K562 (cell line): ENCODE data around the gene CNTN4. TPM values are rescaled to one million over a fixed set of nuclear protein-coding genes. Genes with fewer than 3 reads are reported as not detected.

Source experiments
- ATAC-seq: fragments of 200-7000 bp; cut with Tn5 transposase; 3 replicates; pipeline ENCODE4 v1.9.1; 2020; ENCODE audit warnings: moderate library complexity
- BruUV-seq: library from RNA; stranded (reverse); fragments of 400-500 nt; replicated peaks from 2 replicates; lab custom pipeline; 2021; lab: Mats Ljungman, UMichigan
- CTCF ChIA-PET: fragments of 300-600 bp; formaldehyde crosslinking; extraction: SDS; loops from one replicate; lab custom pipeline; 2021; ENCODE audit warnings: low intra/inter-chr PET ratio; lab: Yijun Ruan, JAX
- POLR2A ChIA-PET: fragments of 300-600, 350-650 bp; sonication (Branson Sonifier 250); formaldehyde crosslinking; extraction: SDS; loops from one replicate; lab custom pipeline; 2021; ENCODE audit warnings: antibody characterized with exemption, inconsistent platforms; lab: Yijun Ruan, JAX
- DNase-seq, 4 experiments: peaks; one replicate each; pipeline versions ENCODE4 v3.0.0 to v3.0.0-alpha.2; 2011 to 2018; ENCODE audit warnings: low spot score in 3 of 4, mixed read lengths in 3 of 4; ENCODE audit errors: extremely low read depth in 1 of 4
- FAIRE-seq: peaks from 2 replicates; lab custom pipeline; 2011; peaks lifted over from hg19 to GRCh38; lab: Jason Lieb, UNC
- H2AFZ ChIP-seq: 2 replicates; pipeline ENCODE4 v1.6.0; 2011; ENCODE audit warnings: low read depth, low read length, control low read depth, inconsistent platforms
- H3K27ac ChIP-seq: fragments of 200-600 bp; 3 replicates; pipeline ENCODE4 v1.8.0; 2011; ENCODE audit warnings: low read depth, mild to moderate bottlenecking, control low read depth, inconsistent platforms, low read length, moderate library complexity, mixed read lengths; ENCODE audit errors: extremely low read depth
- H3K27me3 ChIP-seq, 2 experiments: fragments of 300-600 bp in 1 of 2; 2 replicates in 1 of 2; 3 replicates in 1 of 2; pipeline versions ENCODE4 v1.6.0 to v1.8.0; 2011; ENCODE audit warnings: inconsistent platforms in 2 of 2, low read length in 2 of 2, mild to moderate bottlenecking in 1 of 2, mixed read lengths in 1 of 2, moderate library complexity in 1 of 2; ENCODE audit not compliant: control insufficient read depth in 2 of 2, insufficient read depth in 2 of 2
- H3K36me3 ChIP-seq: fragments of 300-600 bp; 3 replicates; pipeline ENCODE4 v1.8.0; 2011; ENCODE audit warnings: mild to moderate bottlenecking, low read length, inconsistent platforms; ENCODE audit not compliant: control insufficient read depth, insufficient read depth
- H3K4me1 ChIP-seq, 2 experiments: fragments of 200-600 bp in 1 of 2; replicated peaks in 1 of 2; 2 replicates in 1 of 2; 3 replicates in 1 of 2; pipeline versions ENCODE4 v1.5.1 to v1.8.0; 2011; ENCODE audit warnings: inconsistent platforms in 2 of 2, low read length in 2 of 2, mild to moderate bottlenecking in 1 of 2, mixed read lengths in 1 of 2, moderate library complexity in 1 of 2; ENCODE audit not compliant: control insufficient read depth in 2 of 2, insufficient read depth in 2 of 2
- H3K4me2 ChIP-seq: 2 replicates; pipeline ENCODE4 v1.6.1; 2011; ENCODE audit warnings: low read length, control low read depth, inconsistent platforms, mixed read lengths; ENCODE audit not compliant: insufficient read depth
- H3K4me3 ChIP-seq: fragments of 200-600 bp; sonication (generic), shearing (Covaris generic); 2 replicates; pipeline ENCODE4 v1.5.1; 2016; ENCODE audit warnings: control low read depth, inconsistent platforms
- H3K79me2 ChIP-seq: fragments of 200-600 bp; 3 replicates; pipeline ENCODE4 v1.8.0; 2011; ENCODE audit warnings: low read length, inconsistent platforms; ENCODE audit not compliant: control insufficient read depth, insufficient read depth
- H3K9ac ChIP-seq, 2 experiments: 2 replicates each; pipeline versions ENCODE4 v1.6.0 to v1.6.1; 2011; ENCODE audit warnings: low read depth in 2 of 2, low read length in 2 of 2, control low read depth in 1 of 2, inconsistent platforms in 1 of 2, mild to moderate bottlenecking in 1 of 2, mixed read lengths in 1 of 2; ENCODE audit not compliant: insufficient read depth in 1 of 2
- H3K9me1 ChIP-seq: one replicate; pipeline ENCODE4 v1.6.0; 2011; ENCODE audit warnings: inconsistent platforms, mild to moderate bottlenecking, low read length, moderate library complexity; ENCODE audit not compliant: control insufficient read depth, insufficient read depth
- H3K9me3 ChIP-seq: replicated peaks from 2 replicates; pipeline ENCODE4 v1.5.1; 2011; ENCODE audit warnings: low read depth, low read length, inconsistent platforms; ENCODE audit not compliant: control insufficient read depth, insufficient read depth
- H4K20me1 ChIP-seq: replicated peaks from 2 replicates; pipeline ENCODE4 v1.6.1; 2011; ENCODE audit warnings: low read length, inconsistent platforms, mixed read lengths; ENCODE audit not compliant: control insufficient read depth, insufficient read depth
- OTX1 ChIP-seq: fragments of 450-650 bp; formaldehyde crosslinking; IDR thresholded peaks from 2 replicates; pipeline ENCODE4 v1.4.0; 2022; ENCODE audit warnings: mild to moderate bottlenecking
- SP2 ChIP-seq: IDR thresholded peaks from 2 replicates; pipeline ENCODE4 v1.6.1; 2011; ENCODE audit warnings: mild to moderate bottlenecking, low read depth, low read length, moderate library complexity; ENCODE audit not compliant: poor library complexity, severe bottlenecking; ENCODE audit errors: extremely low read depth
- ZNF232 ChIP-seq: sonication (generic); formaldehyde crosslinking; IDR thresholded peaks from 2 replicates; pipeline ENCODE4 v1.8.0; 2022; ENCODE audit warnings: mild to moderate bottlenecking, missing genetic modification reagents
- ZNF408 ChIP-seq: fragments of 250-450 bp; sonication (Bioruptor Pico); IDR thresholded peaks from 2 replicates; pipeline ENCODE4 v1.4.0; 2020; ENCODE audit warnings: low read depth, mild to moderate bottlenecking, moderate library complexity
- in situ Hi-C: fragments of 300-500 bp; cut with MboI; formaldehyde crosslinking; loops from 4 replicates; pipeline ENCODE4 v1.15.0; 2018; ENCODE audit warnings: inconsistent platforms, mixed read lengths
- intact Hi-C: fragments of 100-400 bp; cut with micrococcal nuclease; formaldehyde crosslinking; loops from 2 replicates; pipeline ENCODE4 v1.14.2; 2022
- polyA plus RNA-seq, 8 experiments: library from polyadenylated mRNA; depleted of rRNA in 4 of 8; stranded (reverse) in 5 of 8; unstranded in 3 of 8; fragments of >200 nt; fragmentation: Nextera tagmentation in 2 of 8; fragmentation: Illumina TruSeq in 1 of 8; extraction: Ambion mirVana in 2 of 8; extraction: Trizol in 1 of 8; gene quantifications; 2 replicates each; pipeline versions ENCODE4 v1.2.1 to v1.2.3, GENCODE V29; 2011 to 2014; ENCODE audit warnings: inconsistent platforms in 1 of 8, missing spikeins in 1 of 8
- total RNA-seq, 7 experiments: library from RNA; depleted of rRNA in 6 of 7; stranded (reverse); fragments of >200 nt in 6 of 7; fragmentation: Illumina TruSeq in 2 of 7; extraction: Trizol in 2 of 7; gene quantifications; 2 replicates each; pipeline versions ENCODE4 v1.2.1 to v1.2.3, GENCODE V29; 2011 to 2021; ENCODE audit warnings: low replicate concordance in 1 of 7
- TF ChIP-seq, protein P1 (sequence below): sonication (generic); formaldehyde crosslinking; IDR thresholded peaks from 2 replicates; pipeline ENCODE4 v1.8.0; 2023; ENCODE audit warnings: missing genetic modification reagents, mild to moderate bottlenecking, borderline replicate concordance
- TF ChIP-seq, protein P2 (sequence below), 3 experiments: IDR thresholded peaks in 2 of 3; conservative IDR thresholded peaks in 1 of 3; 2 replicates each; pipeline ENCODE4 v1.5.1; 2011 to 2012; ENCODE audit warnings: low read length in 3 of 3, mild to moderate bottlenecking in 3 of 3, control low read depth in 2 of 3, improper control_type of control experiment in 1 of 3, inconsistent platforms in 1 of 3, low read depth in 1 of 3, mixed read lengths in 1 of 3, moderate library complexity in 1 of 3; ENCODE audit not compliant: insufficient read depth in 2 of 3

The CNTN4 gene
- total and polyA plus RNA-seq, 9 of the 15 experiments (the other 6 are each of a cell fraction or from before 2014, with no cell fraction given): not detected

DNA sequence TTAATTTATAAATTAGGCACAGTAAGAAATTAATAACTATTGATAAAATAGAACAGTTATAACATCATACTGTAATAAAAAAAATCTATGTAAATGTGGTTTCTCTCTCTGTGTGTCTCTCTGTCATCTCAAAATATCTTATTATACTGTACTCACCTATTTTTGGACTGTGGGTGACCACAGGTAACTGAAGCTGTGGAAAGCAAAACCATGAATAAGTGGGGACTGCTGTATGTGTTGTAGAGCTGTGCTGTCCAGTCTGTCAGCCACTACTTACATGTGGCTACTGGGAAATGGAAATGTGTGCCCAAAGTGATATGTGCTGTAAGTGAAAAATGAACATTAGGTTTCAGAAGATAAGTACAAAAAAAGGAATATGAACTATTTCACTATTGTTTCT, 145.5 kb downstream of the CNTN4 start:
- no peak overlapping the region for H3K9ac ChIP-seq
- H3K4me1 ChIP-seq: no peaks in the 10 kb centered on the region
- H4K20me1 ChIP-seq: no peaks in the 10 kb centered on the region
- in situ Hi-C loops (no loop called here), intact Hi-C loops (no loop called here)
- H3K9me1 ChIP-seq: no peaks in the 10 kb centered on the region
- BruUV-seq: no TSS peak
- TF ChIP-seq ZNF232 (CRISPR knock-in tag): no peak
- no peak for TF ChIP-seq SP2
- no peak for TF ChIP-seq OTX1 (CRISPR knock-in tag)
- TF ChIP-seq, protein P1, sequence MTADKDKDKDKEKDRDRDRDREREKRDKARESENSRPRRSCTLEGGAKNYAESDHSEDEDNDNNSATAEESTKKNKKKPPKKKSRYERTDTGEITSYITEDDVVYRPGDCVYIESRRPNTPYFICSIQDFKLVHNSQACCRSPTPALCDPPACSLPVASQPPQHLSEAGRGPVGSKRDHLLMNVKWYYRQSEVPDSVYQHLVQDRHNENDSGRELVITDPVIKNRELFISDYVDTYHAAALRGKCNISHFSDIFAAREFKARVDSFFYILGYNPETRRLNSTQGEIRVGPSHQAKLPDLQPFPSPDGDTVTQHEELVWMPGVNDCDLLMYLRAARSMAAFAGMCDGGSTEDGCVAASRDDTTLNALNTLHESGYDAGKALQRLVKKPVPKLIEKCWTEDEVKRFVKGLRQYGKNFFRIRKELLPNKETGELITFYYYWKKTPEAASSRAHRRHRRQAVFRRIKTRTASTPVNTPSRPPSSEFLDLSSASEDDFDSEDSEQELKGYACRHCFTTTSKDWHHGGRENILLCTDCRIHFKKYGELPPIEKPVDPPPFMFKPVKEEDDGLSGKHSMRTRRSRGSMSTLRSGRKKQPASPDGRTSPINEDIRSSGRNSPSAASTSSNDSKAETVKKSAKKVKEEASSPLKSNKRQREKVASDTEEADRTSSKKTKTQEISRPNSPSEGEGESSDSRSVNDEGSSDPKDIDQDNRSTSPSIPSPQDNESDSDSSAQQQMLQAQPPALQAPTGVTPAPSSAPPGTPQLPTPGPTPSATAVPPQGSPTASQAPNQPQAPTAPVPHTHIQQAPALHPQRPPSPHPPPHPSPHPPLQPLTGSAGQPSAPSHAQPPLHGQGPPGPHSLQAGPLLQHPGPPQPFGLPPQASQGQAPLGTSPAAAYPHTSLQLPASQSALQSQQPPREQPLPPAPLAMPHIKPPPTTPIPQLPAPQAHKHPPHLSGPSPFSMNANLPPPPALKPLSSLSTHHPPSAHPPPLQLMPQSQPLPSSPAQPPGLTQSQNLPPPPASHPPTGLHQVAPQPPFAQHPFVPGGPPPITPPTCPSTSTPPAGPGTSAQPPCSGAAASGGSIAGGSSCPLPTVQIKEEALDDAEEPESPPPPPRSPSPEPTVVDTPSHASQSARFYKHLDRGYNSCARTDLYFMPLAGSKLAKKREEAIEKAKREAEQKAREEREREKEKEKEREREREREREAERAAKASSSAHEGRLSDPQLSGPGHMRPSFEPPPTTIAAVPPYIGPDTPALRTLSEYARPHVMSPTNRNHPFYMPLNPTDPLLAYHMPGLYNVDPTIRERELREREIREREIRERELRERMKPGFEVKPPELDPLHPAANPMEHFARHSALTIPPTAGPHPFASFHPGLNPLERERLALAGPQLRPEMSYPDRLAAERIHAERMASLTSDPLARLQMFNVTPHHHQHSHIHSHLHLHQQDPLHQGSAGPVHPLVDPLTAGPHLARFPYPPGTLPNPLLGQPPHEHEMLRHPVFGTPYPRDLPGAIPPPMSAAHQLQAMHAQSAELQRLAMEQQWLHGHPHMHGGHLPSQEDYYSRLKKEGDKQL (CRISPR knock-in tag): no peak
- TF ChIP-seq, protein P2, sequence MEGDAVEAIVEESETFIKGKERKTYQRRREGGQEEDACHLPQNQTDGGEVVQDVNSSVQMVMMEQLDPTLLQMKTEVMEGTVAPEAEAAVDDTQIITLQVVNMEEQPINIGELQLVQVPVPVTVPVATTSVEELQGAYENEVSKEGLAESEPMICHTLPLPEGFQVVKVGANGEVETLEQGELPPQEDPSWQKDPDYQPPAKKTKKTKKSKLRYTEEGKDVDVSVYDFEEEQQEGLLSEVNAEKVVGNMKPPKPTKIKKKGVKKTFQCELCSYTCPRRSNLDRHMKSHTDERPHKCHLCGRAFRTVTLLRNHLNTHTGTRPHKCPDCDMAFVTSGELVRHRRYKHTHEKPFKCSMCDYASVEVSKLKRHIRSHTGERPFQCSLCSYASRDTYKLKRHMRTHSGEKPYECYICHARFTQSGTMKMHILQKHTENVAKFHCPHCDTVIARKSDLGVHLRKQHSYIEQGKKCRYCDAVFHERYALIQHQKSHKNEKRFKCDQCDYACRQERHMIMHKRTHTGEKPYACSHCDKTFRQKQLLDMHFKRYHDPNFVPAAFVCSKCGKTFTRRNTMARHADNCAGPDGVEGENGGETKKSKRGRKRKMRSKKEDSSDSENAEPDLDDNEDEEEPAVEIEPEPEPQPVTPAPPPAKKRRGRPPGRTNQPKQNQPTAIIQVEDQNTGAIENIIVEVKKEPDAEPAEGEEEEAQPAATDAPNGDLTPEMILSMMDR (IDR thresholded peaks at IDR 0.05 in 2 of 3, conservative IDR thresholded peaks at IDR 0.05 in 1 of 3; ENCODE audit: insufficient read depth in 2 of 3, low read depth in 1 of 3, low read length in 3 of 3): no peak
- no peak for TF ChIP-seq ZNF408 (CRISPR knock-in tag)
- no peak for FAIRE-seq
- no peak overlapping the region for H2AFZ ChIP-seq
- no peaks in the 10 kb centered on the region for H3K27me3 ChIP-seq
- no peak for DNase-seq
- no peak overlapping the region for H3K27ac ChIP-seq
- ChIA-PET POLR2A (no interaction called here), CTCF (no interaction called here)
- no peak overlapping the region for H3K4me3 ChIP-seq
- no peak for ATAC-seq
- H3K36me3 ChIP-seq: no peaks in the 10 kb centered on the region
- H3K4me2 ChIP-seq: no peak overlapping the region
- H3K79me2 ChIP-seq: no peaks in the 10 kb centered on the region
- H3K9me3 ChIP-seq: peaks cover 2% of the 10 kb centered on the region; the same call in 1 of the 2 replicates
